ENCODE measurements around the gene SPNS3. TPM values are rescaled to one million over a fixed set of nuclear protein-coding genes. Genes with fewer than 3 reads are reported as not detected.

The SPNS3 gene
- total RNA-seq, result not detected in 2 replicates

GRCh38 chr17:4433515-4434031 lies at the start of gene SPNS3:
Gene SPNS3, plus strand, starts transcription at chr17:4433940. Its CDS starts 28 bp downstream, at chr17:4433968.

GRCh38 chr17:4498461-4499397 lies 65.0 kb downstream of the SPNS3 start, which contains the start of gene SPNS2:
Gene SPNS2, plus strand, starts transcription at chr17:4498881. Its CDS starts 167 bp downstream, at chr17:4499048.

Other genes with a start within 250 kb of the SPNS3 start
- gene ANKFY1, start 170.0 kb upstream of the SPNS3 start, total RNA-seq, result 42.6 and 53.8 TPM in 2 replicates
- gene UBE2G1, start 67.3 kb upstream of the SPNS3 start, total RNA-seq, result 43.6 and 62.5 TPM in 2 replicates
- 0.79 and 1.5 TPM in 2 replicates for gene SPNS2, start 64.9 kb downstream of the SPNS3 start, total RNA-seq
- gene MYBBP1A, start 121.4 kb downstream of the SPNS3 start, total RNA-seq, result 47.9 and 57.5 TPM in 2 replicates
- gene GGT6, start 126.6 kb downstream of the SPNS3 start, total RNA-seq, result not detected in 2 replicates
- gene SMTNL2, start 150.6 kb downstream of the SPNS3 start, total RNA-seq, result 18.3 and 33.8 TPM in 2 replicates
- gene ALOX15, start 207.7 kb downstream of the SPNS3 start, total RNA-seq, result 2.7 and 5.9 TPM in 2 replicates